ENCODE results near the gene KCNG2. TPM values are rescaled to one million over a fixed set of nuclear protein-coding genes. Genes with fewer than 3 reads are reported as not detected.
"Not testable (repeated sequence)": the region's sequence is repeated elsewhere in the genome, so short reads cannot be mapped to it uniquely, and the experiment has no call there.

KCNG2 gene
- total RNA-seq = not detected

GRCh38 chr18:79797518-79798345 is at the start of gene KCNG2:
TSS of gene KCNG2 (plus strand) at chr18:79797938. CDS start at chr18:79863668, 65,730 bp downstream.
- Mint-ChIP-seq H3K4me1 (peaks cover 3% of the 10 kb centered on the region), H3K4me3 (peak within 1 kb of the TSS; percentile 7), H3K27ac (no peak within 1 kb of the TSS), H3K36me3 (ENCODE audit: low read depth) (no peaks in the 10 kb centered on the region), H3K27me3 (peaks cover 43% of the 10 kb centered on the region), H3K9me3 (no peaks in the 10 kb centered on the region)
- ChIA-PET CTCF (no interaction called here), POLR2A (no interaction called here)
- no peak for DNase-seq

GRCh38 chr18:79748321-79749180 is 49.2 kb upstream of the KCNG2 start:
- DNase-seq = no peak
- H3K27ac Mint-ChIP-seq = no peak overlapping the region
- peaks cover 52% of the 10 kb centered on the region for H3K36me3 Mint-ChIP-seq (ENCODE audit: low read depth)
- peaks cover 2% of the 10 kb centered on the region for H3K9me3 Mint-ChIP-seq
- no peak overlapping the region for H3K4me3 Mint-ChIP-seq
- no peaks in the 10 kb centered on the region for H3K27me3 Mint-ChIP-seq
- ChIA-PET CTCF (no interaction called here), POLR2A (no interaction called here)
- no peaks in the 10 kb centered on the region for H3K4me1 Mint-ChIP-seq

- Mint-ChIP-seq H3K36me3 (ENCODE audit: low read depth) (peaks cover 52% of the 10 kb centered on the region), H3K4me1 (no peaks in the 10 kb centered on the region), H3K27ac (no peak overlapping the region), H3K27me3 (no peaks in the 10 kb centered on the region), H3K9me3 (peaks cover 2% of the 10 kb centered on the region), H3K4me3 (no peak overlapping the region)
- CTCF ChIA-PET = interaction anchor here (0.7 kb wide), 1 partner anchor 328 kb away, joined by 3 read pairs; no protein-coding TSS in a partner anchor
- DNase-seq = no peak
- POLR2A ChIA-PET = no interaction called here
Observed at GRCh38 chr18:79749251-79750191, 48.2 kb upstream of the KCNG2 start.

GRCh38 chr18:79750980-79751571 is 46.7 kb upstream of the KCNG2 start:
- peaks cover 63% of the 10 kb centered on the region for H3K36me3 Mint-ChIP-seq (ENCODE audit: low read depth)

GRCh38 chr18:79751918-79752578 is 45.7 kb upstream of the KCNG2 start:
- peaks cover 64% of the 10 kb centered on the region for H3K36me3 Mint-ChIP-seq (ENCODE audit: low read depth)
- CTCF ChIA-PET = interaction anchor here (0.6 kb wide), 1 partner anchor 15 kb away, joined by 3 read pairs; no protein-coding TSS in a partner anchor

More at GRCh38 chr18:79750980-79751571, 46.7 kb upstream of the KCNG2 start:
- H3K9me3 Mint-ChIP-seq = peaks cover 4% of the 10 kb centered on the region
- H3K27me3 Mint-ChIP-seq = no peaks in the 10 kb centered on the region
- POLR2A ChIA-PET = no interaction called here
- no peak for DNase-seq
- no peak overlapping the region for H3K27ac Mint-ChIP-seq
- CTCF ChIA-PET = interaction anchor here (0.6 kb wide), 1 partner anchor 16 kb away, joined by 3 read pairs; no protein-coding TSS in a partner anchor
- no peaks in the 10 kb centered on the region for H3K4me1 Mint-ChIP-seq
- no peak overlapping the region for H3K4me3 Mint-ChIP-seq

DNA sequence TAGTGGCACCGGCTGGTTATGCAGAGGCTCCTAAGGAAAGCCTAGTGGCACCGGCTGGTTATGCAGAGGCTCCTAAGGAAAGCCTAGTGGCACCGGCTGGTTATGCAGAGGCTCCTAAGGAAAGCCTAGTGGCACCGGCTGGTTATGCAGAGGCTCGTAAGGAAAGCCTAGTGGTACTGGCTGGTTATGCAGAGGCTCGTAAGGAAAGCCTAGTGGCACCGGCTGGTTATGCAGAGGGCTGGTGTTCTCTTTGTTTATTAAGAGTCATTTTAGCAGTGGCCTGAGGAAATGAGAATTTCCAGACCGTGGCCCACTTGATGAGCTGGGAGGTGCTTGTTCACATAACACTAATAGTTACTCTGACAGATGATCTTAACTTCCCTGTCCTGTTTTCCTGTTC is 44.8 kb upstream of the KCNG2 start:
- H3K9me3 Mint-ChIP-seq, H3K27me3 Mint-ChIP-seq, POLR2A ChIA-PET, DNase-seq, H3K4me3 Mint-ChIP-seq, CTCF ChIA-PET, H3K27ac Mint-ChIP-seq, H3K4me1 Mint-ChIP-seq: not testable (repeated sequence)
- peaks cover 65% of the 10 kb centered on the region for H3K36me3 Mint-ChIP-seq (ENCODE audit: low read depth)

More at GRCh38 chr18:79751918-79752578, 45.7 kb upstream of the KCNG2 start:
- DNase-seq, H3K4me1 Mint-ChIP-seq, H3K9me3 Mint-ChIP-seq, POLR2A ChIA-PET, H3K27me3 Mint-ChIP-seq, H3K4me3 Mint-ChIP-seq, H3K27ac Mint-ChIP-seq: not testable (repeated sequence)

- Mint-ChIP-seq H3K4me1 (no peaks in the 10 kb centered on the region), H3K36me3 (ENCODE audit: low read depth) (peaks cover 69% of the 10 kb centered on the region), H3K9me3 (peaks cover 7% of the 10 kb centered on the region), H3K27me3 (no peaks in the 10 kb centered on the region), H3K4me3 (no peak overlapping the region), H3K27ac (no peak overlapping the region)
- CTCF ChIA-PET = no interaction called here
- POLR2A ChIA-PET = no interaction called here
- DNase-seq = no peak
Observed at GRCh38 chr18:79753391-79753851, 44.3 kb upstream of the KCNG2 start.

DNA sequence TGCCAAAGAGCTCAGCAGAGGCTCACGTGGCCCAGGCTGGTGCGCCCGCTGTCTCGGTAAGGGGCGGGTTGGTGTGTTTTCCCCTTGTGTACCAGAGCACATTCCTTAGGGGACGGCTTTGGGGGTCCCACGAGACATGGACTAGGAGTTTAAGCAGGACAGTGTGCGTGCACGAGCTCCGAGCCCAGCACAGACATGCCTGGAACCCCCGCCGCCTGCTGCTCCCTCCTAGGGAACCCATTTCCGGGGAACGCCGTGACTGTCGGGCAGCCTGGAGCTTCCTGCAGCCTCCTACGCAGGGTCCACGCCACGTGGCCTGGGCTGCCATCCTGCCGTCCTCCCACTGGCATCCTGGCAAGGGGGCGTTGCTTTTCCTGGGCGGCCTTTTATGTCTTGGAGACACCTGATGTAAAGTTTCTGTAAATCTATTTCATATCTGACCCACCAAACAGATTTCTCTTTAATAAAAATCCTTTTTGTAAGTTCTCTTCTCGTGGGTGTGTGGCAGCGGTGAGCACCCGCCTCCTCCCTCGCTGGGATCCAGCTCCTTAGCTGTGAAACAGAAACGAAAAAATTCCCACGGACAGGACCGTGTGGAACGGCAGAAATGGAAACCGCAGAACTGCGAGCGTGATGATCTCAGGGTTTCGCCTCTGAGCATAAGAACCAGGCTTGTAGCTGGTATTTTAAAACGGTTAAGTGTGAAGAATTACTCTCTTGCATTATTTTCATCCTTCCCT is 43.5 kb upstream of the KCNG2 start:
- ChIA-PET CTCF (no interaction called here), POLR2A (no interaction called here)
- H3K9me3 Mint-ChIP-seq = peaks cover 12% of the 10 kb centered on the region
- H3K27me3 Mint-ChIP-seq = no peaks in the 10 kb centered on the region
- DNase-seq = no peak
- no peak overlapping the region for H3K4me3 Mint-ChIP-seq
- peaks cover 63% of the 10 kb centered on the region for H3K36me3 Mint-ChIP-seq (ENCODE audit: low read depth)
- no peaks in the 10 kb centered on the region for H3K4me1 Mint-ChIP-seq
- no peak overlapping the region for H3K27ac Mint-ChIP-seq

- no peak for DNase-seq
- CTCF ChIA-PET = no interaction called here
- POLR2A ChIA-PET = no interaction called here
- Mint-ChIP-seq H3K27me3 (no peaks in the 10 kb centered on the region), H3K4me1 (no peaks in the 10 kb centered on the region), H3K4me3 (no peak overlapping the region), H3K9me3 (peaks cover 12% of the 10 kb centered on the region), H3K27ac (no peak overlapping the region), H3K36me3 (ENCODE audit: low read depth) (peaks cover 56% of the 10 kb centered on the region)
Observed at GRCh38 chr18:79754831-79755351, 42.8 kb upstream of the KCNG2 start.

- no peaks in the 10 kb centered on the region for H3K27me3 Mint-ChIP-seq
- H3K36me3 Mint-ChIP-seq (ENCODE audit: low read depth) = peaks cover 55% of the 10 kb centered on the region
- no peaks in the 10 kb centered on the region for H3K4me1 Mint-ChIP-seq
- CTCF ChIA-PET = no interaction called here
- POLR2A ChIA-PET = no interaction called here
- DNase-seq = no peak
- H3K27ac Mint-ChIP-seq = no peak overlapping the region
- H3K9me3 Mint-ChIP-seq = peaks cover 12% of the 10 kb centered on the region
- no peak overlapping the region for H3K4me3 Mint-ChIP-seq
Observed at GRCh38 chr18:79755496-79756142, 42.1 kb upstream of the KCNG2 start.

GRCh38 chr18:79756143-79756500 is 41.6 kb upstream of the KCNG2 start:
- CTCF ChIA-PET = no interaction called here
- Mint-ChIP-seq H3K27ac (no peak overlapping the region), H3K4me3 (no peak overlapping the region), H3K27me3 (no peaks in the 10 kb centered on the region), H3K4me1 (no peaks in the 10 kb centered on the region), H3K36me3 (ENCODE audit: low read depth) (peaks cover 55% of the 10 kb centered on the region), H3K9me3 (peaks cover 12% of the 10 kb centered on the region)
- POLR2A ChIA-PET = no interaction called here
- DNase-seq = no peak

Measured in activated CD4-positive, alpha-beta memory T cell treated with anti-CD3 and anti-CD28 coated beads, Interleukin-2, amount 10 ng/mL, durations not matched to agents 7 days and 5 days (primary cell).